ENCODE measurements around the gene SRRT.
"Not testable (repeated sequence)": the region's sequence is repeated elsewhere in the genome, so short reads cannot be mapped to it uniquely, and the experiment has no call there.

Gene SRRT

GRCh38 chr7:100908512-100908911, 33.6 kb downstream of the SRRT start:
- H3K4me3 ChIP-seq (ENCODE audit: low read depth, low read length), result no peak overlapping the region
- no peaks in the 10 kb centered on the region for H3K9me3 ChIP-seq (ENCODE audit: control insufficient read depth, insufficient read depth, low read length)
- no peak overlapping the region for H3K9ac ChIP-seq (ENCODE audit: low read depth, low read length)
- H3K4me1 ChIP-seq (ENCODE audit: control insufficient read depth, insufficient read depth, low read length), result no peaks in the 10 kb centered on the region
- H3K27me3 ChIP-seq (ENCODE audit: control insufficient read depth, insufficient read depth, low read length), result no peaks in the 10 kb centered on the region
- H3K36me3 ChIP-seq (ENCODE audit: control insufficient read depth, insufficient read depth, low read length), result no peaks in the 10 kb centered on the region

- H3K4me3 ChIP-seq (ENCODE audit: low read depth, low read length); H3K9me3 ChIP-seq (ENCODE audit: control insufficient read depth, insufficient read depth, low read length); H3K4me1 ChIP-seq (ENCODE audit: control insufficient read depth, insufficient read depth, low read length); H3K27me3 ChIP-seq (ENCODE audit: control insufficient read depth, insufficient read depth, low read length); H3K9ac ChIP-seq (ENCODE audit: low read depth, low read length); H3K36me3 ChIP-seq (ENCODE audit: control insufficient read depth, insufficient read depth, low read length): not testable (repeated sequence)
These were observed 35.5 kb downstream of the SRRT start for GRCh38 chr7:100910443-100910842.

- H3K9ac ChIP-seq (ENCODE audit: low read depth, low read length), result no peak overlapping the region
- H3K4me3 ChIP-seq (ENCODE audit: low read depth, low read length), result no peak overlapping the region
- H3K9me3 ChIP-seq (ENCODE audit: control insufficient read depth, insufficient read depth, low read length), result no peaks in the 10 kb centered on the region
These were observed 36.6 kb downstream of the SRRT start for GRCh38 chr7:100911484-100911883.

GRCh38 chr7:100914208-100914878, 39.4 kb downstream of the SRRT start:
- Histone ChIP-seq H3K4me1 (ENCODE audit: control insufficient read depth, insufficient read depth, low read length) (peaks cover 2% of the 10 kb centered on the region), H3K9ac (ENCODE audit: low read depth, low read length) (no peak overlapping the region), H3K4me3 (ENCODE audit: low read depth, low read length) (no peak overlapping the region), H3K9me3 (ENCODE audit: control insufficient read depth, insufficient read depth, low read length) (no peaks in the 10 kb centered on the region), H3K27me3 (ENCODE audit: control insufficient read depth, insufficient read depth, low read length) (no peaks in the 10 kb centered on the region), H3K36me3 (ENCODE audit: control insufficient read depth, insufficient read depth, low read length) (no peaks in the 10 kb centered on the region)

More at GRCh38 chr7:100911484-100911883, 36.6 kb downstream of the SRRT start:
- H3K4me1 ChIP-seq (ENCODE audit: control insufficient read depth, insufficient read depth, low read length), result no peaks in the 10 kb centered on the region
- H3K27me3 ChIP-seq (ENCODE audit: control insufficient read depth, insufficient read depth, low read length), result no peaks in the 10 kb centered on the region
- H3K36me3 ChIP-seq (ENCODE audit: control insufficient read depth, insufficient read depth, low read length), result no peaks in the 10 kb centered on the region

- no peaks in the 10 kb centered on the region for H3K9me3 ChIP-seq (ENCODE audit: control insufficient read depth, insufficient read depth, low read length)
- no peak overlapping the region for H3K9ac ChIP-seq (ENCODE audit: low read depth, low read length)
- no peaks in the 10 kb centered on the region for H3K36me3 ChIP-seq (ENCODE audit: control insufficient read depth, insufficient read depth, low read length)
- no peaks in the 10 kb centered on the region for H3K27me3 ChIP-seq (ENCODE audit: control insufficient read depth, insufficient read depth, low read length)
- H3K4me3 ChIP-seq (ENCODE audit: low read depth, low read length), result no peak overlapping the region
- H3K4me1 ChIP-seq (ENCODE audit: control insufficient read depth, insufficient read depth, low read length), result peaks cover 2% of the 10 kb centered on the region
These were observed 40.1 kb downstream of the SRRT start for GRCh38 chr7:100914879-100915447.

- not testable (repeated sequence) for H3K36me3 ChIP-seq (ENCODE audit: control insufficient read depth, insufficient read depth, low read length); H3K4me1 ChIP-seq (ENCODE audit: control insufficient read depth, insufficient read depth, low read length); H3K4me3 ChIP-seq (ENCODE audit: low read depth, low read length); H3K27me3 ChIP-seq (ENCODE audit: control insufficient read depth, insufficient read depth, low read length); H3K9ac ChIP-seq (ENCODE audit: low read depth, low read length); H3K9me3 ChIP-seq (ENCODE audit: control insufficient read depth, insufficient read depth, low read length)
These were observed 44.4 kb downstream of the SRRT start for GRCh38 chr7:100919335-100919734.

GRCh38 chr7:100919779-100920437, 45.0 kb downstream of the SRRT start:
- H3K4me3 ChIP-seq (ENCODE audit: low read depth, low read length); H3K36me3 ChIP-seq (ENCODE audit: control insufficient read depth, insufficient read depth, low read length); H3K27me3 ChIP-seq (ENCODE audit: control insufficient read depth, insufficient read depth, low read length); H3K9me3 ChIP-seq (ENCODE audit: control insufficient read depth, insufficient read depth, low read length); H3K4me1 ChIP-seq (ENCODE audit: control insufficient read depth, insufficient read depth, low read length); H3K9ac ChIP-seq (ENCODE audit: low read depth, low read length): not testable (repeated sequence)

- H3K4me3 ChIP-seq (ENCODE audit: low read depth, low read length), result no peak overlapping the region
- no peaks in the 10 kb centered on the region for H3K27me3 ChIP-seq (ENCODE audit: control insufficient read depth, insufficient read depth, low read length)
- peaks cover 2% of the 10 kb centered on the region for H3K4me1 ChIP-seq (ENCODE audit: control insufficient read depth, insufficient read depth, low read length)
These were observed 46.1 kb downstream of the SRRT start for GRCh38 chr7:100921039-100921438.

GRCh38 chr7:100923616-100924015, 48.7 kb downstream of the SRRT start:
- H3K9me3 ChIP-seq (ENCODE audit: control insufficient read depth, insufficient read depth, low read length); H3K27me3 ChIP-seq (ENCODE audit: control insufficient read depth, insufficient read depth, low read length); H3K36me3 ChIP-seq (ENCODE audit: control insufficient read depth, insufficient read depth, low read length); H3K4me1 ChIP-seq (ENCODE audit: control insufficient read depth, insufficient read depth, low read length); H3K9ac ChIP-seq (ENCODE audit: low read depth, low read length); H3K4me3 ChIP-seq (ENCODE audit: low read depth, low read length): not testable (repeated sequence)

More at GRCh38 chr7:100921039-100921438, 46.1 kb downstream of the SRRT start:
- no peaks in the 10 kb centered on the region for H3K36me3 ChIP-seq (ENCODE audit: control insufficient read depth, insufficient read depth, low read length)
- H3K9ac ChIP-seq (ENCODE audit: low read depth, low read length), result no peak overlapping the region
- H3K9me3 ChIP-seq (ENCODE audit: control insufficient read depth, insufficient read depth, low read length), result no peaks in the 10 kb centered on the region

- H3K9ac ChIP-seq (ENCODE audit: low read depth, low read length), result peak overlapping the region; percentile 56
- no peaks in the 10 kb centered on the region for H3K36me3 ChIP-seq (ENCODE audit: control insufficient read depth, insufficient read depth, low read length)
- peaks cover 2% of the 10 kb centered on the region for H3K9me3 ChIP-seq (ENCODE audit: control insufficient read depth, insufficient read depth, low read length)
- H3K4me3 ChIP-seq (ENCODE audit: low read depth, low read length), result no peak overlapping the region
- peaks cover 12% of the 10 kb centered on the region for H3K4me1 ChIP-seq (ENCODE audit: control insufficient read depth, insufficient read depth, low read length)
- H3K27me3 ChIP-seq (ENCODE audit: control insufficient read depth, insufficient read depth, low read length), result no peaks in the 10 kb centered on the region
These were observed 54.9 kb downstream of the SRRT start for GRCh38 chr7:100929808-100930174.

GRCh38 chr7:100933734-100934133, 58.8 kb downstream of the SRRT start:
- Histone ChIP-seq H3K27me3 (ENCODE audit: control insufficient read depth, insufficient read depth, low read length) (no peaks in the 10 kb centered on the region), H3K36me3 (ENCODE audit: control insufficient read depth, insufficient read depth, low read length) (no peaks in the 10 kb centered on the region), H3K4me1 (ENCODE audit: control insufficient read depth, insufficient read depth, low read length) (peaks cover 9% of the 10 kb centered on the region), H3K9me3 (ENCODE audit: control insufficient read depth, insufficient read depth, low read length) (peaks cover 6% of the 10 kb centered on the region), H3K9ac (ENCODE audit: low read depth, low read length) (no peak overlapping the region), H3K4me3 (ENCODE audit: low read depth, low read length) (no peak overlapping the region)

GRCh38 chr7:100935381-100935780, 60.5 kb downstream of the SRRT start:
- H3K27me3 ChIP-seq (ENCODE audit: control insufficient read depth, insufficient read depth, low read length); H3K4me1 ChIP-seq (ENCODE audit: control insufficient read depth, insufficient read depth, low read length); H3K36me3 ChIP-seq (ENCODE audit: control insufficient read depth, insufficient read depth, low read length); H3K9me3 ChIP-seq (ENCODE audit: control insufficient read depth, insufficient read depth, low read length); H3K4me3 ChIP-seq (ENCODE audit: low read depth, low read length); H3K9ac ChIP-seq (ENCODE audit: low read depth, low read length): not testable (repeated sequence)

Data from iPS-15b (cell line).